ENCODE measurements around the gene NDUFAF8.
A peak's percentile ranks its signal among the peaks of the same experiment; 100 is the strongest.
"Not testable (repeated sequence)": the region's sequence is repeated elsewhere in the genome, so short reads cannot be mapped to it uniquely, and the experiment has no call there.

The NDUFAF8 gene

DNA sequence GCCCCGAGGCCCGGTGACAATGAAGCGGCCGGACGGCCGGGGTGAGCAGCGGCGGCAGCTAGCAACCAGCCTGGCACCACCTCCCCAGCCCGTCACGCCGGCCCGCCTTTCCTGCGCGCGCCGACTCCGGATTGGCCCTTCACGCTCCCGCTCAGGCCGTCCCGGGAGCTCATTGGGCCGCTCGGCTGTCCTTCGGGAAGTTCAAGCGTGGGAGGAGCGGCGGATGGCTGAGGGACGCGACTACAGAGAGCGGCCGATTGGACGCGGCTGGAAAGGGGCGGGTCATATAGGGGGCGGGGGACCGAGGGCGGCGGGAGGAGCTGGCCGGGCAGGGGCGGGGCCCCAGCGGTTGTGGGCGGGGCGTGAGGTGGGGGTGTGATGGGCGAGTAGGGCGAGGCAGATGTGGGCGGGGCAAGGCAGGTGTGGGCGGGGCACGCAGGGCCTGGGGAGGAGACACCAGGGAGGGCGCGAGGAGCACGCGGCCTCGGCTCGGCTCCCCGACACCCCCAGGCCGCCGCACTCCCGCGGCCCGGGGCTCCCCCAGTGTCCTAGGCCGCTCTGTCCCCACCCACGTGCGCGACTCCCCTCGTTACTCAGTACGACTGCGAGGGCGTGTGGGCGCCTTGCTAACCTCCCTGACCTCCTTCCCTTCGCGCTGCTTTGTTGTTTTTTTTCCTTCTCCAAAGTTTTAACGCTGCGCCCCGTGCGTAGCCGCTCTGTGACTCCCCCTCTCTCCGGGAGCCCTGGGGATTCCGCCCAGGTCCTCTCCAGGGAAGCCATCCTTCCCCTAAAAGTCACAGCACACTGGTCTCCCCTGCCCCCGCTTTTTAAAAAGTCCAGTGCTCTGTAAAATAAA is 16.0 kb upstream of the NDUFAF8 start, which contains the start of gene CEP131:
Gene CEP131, minus strand, starts transcription at position 60 of the 856 bp plus-strand sequence. CDS start 2,909 bp downstream, outside the sequence.
- DNase-seq = peak; percentile 80 to 99 (median 97)

GRCh38 chr17:81223762-81224130 is 15.4 kb upstream of the NDUFAF8 start:
- DNase-seq = peak in 3 of 56 donors; percentile 3 to 21 (median 9)

DNA sequence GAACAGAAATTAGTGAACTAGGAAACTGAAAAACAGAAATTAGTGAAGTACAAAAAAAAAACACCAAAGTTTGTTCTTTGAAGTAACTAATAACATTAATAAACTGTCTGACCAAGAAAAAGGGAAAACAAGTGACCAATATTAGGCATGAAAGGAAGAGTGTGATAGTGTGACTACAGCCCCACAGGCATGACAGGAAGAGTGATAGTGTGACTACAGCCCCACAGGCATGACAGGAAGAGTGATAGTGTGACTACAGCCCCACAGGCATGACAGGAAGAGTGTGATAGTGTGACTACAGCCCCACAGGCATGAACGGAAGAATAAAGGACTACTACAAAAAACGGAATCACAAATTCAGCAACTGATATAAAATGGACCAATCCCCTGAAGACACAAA is 11.5 kb upstream of the NDUFAF8 start:
- DNase-seq = not testable (repeated sequence)

DNA sequence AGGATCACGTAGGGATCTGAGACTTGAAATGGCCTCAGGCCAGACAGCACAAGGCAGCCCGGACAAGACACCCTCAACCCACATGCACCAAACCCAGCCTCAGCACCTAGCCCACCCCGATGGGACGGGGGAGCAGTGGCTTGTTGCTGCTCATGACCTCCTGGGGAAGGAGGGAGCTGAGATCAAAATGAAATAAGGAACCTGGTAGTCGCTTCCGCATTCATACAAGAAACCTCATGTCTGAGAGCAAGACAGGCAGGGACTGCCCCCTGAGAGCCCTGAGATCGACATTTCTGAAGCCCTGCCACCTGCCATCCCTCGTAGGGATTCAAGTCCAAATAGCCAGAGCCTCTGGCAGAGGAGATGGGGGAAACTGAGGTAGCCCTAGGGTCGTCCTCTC is 10.7 kb upstream of the NDUFAF8 start:
- DNase-seq = peak in 3 of 56 donors; percentile 17 to 32 (median 27)

DNA sequence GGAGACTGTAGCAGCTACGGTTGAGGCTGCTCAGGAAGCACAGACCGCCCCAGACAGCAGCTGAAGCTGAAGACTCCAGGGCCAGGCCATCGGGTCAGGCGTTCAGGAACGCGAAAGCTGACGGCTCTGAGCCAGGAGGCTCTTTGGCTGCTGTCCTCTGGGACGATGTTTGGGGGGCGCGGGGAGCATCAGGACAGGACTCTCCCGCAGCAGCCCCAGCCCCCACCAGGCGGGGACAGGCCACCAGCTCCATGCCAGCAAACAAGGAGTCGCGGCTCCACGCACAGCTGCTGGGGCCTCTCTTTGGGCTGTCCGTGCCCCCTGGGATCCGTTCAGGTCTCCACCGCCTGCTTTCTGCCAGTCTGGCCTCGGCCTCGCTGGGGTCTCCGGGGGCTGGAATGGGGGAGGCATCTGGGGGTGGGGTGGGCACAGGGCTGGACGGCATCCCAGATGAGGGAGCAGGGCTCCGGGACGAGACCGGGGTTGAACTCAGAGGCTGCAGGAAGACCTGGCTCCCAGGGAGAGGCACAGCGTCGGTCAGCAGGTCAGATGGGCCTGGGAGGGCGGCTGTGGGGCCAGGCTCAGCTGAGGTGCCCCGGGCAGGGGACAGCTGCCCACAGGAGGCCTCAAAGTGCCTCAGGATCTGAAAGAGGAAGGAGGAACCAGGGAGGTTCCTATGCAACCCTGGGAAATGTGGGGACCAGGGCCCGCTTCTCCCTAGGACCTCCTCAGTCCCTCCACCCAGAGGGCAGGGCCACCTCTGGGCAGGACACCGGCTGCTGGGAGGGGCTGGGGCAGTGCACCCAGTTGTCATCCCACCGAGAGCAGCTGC is 10.1 kb upstream of the NDUFAF8 start:
- DNase-seq = no peak

GRCh38 chr17:81229666-81229920 is 9.5 kb upstream of the NDUFAF8 start:
- DNase-seq = no peak

- no peak for DNase-seq
These were observed 8.9 kb upstream of the NDUFAF8 start for GRCh38 chr17:81230043-81230820.

GRCh38 chr17:81231121-81231645 is 7.9 kb upstream of the NDUFAF8 start:
- no peak for DNase-seq

DNA sequence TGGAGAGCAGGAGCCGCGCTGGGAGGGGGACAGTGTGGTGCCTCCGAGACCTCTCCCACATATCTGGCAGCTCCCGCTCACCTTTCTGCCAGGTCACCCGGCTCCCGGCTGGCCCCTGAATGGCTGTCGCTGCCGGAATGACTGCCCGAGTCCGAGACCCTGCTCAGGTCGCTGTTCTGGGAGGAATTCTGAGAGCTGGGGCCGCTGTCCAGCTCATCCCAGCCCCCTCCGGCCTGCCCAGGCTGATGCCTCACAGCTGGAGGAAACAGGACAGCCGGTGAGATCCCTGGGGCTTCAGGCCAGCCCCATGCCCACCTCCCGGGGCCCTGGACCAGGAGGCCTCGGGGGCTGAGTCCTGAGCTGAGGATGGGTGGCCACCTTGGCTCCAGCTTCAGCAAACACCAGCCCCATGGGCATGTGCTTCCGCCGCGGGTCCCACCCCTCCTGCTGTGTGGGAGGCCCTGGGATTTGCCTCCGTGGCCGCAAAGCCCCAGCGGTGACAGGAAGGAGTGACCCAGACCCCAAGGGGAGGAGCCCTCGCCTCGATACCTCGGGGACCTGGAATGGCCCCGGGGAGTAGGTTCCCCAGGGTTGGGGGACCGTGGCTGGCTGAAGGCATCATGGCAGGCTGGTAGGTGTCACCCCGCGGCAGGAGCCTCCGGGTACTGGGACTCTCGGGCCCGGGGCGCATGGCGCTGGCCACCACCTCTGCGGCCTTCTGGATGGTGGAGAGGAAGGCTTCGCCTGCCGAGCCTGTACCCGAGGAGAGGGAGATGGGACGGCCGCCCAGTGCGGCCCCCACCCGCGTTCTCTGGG is 7.1 kb upstream of the NDUFAF8 start:
- DNase-seq = no peak

DNA sequence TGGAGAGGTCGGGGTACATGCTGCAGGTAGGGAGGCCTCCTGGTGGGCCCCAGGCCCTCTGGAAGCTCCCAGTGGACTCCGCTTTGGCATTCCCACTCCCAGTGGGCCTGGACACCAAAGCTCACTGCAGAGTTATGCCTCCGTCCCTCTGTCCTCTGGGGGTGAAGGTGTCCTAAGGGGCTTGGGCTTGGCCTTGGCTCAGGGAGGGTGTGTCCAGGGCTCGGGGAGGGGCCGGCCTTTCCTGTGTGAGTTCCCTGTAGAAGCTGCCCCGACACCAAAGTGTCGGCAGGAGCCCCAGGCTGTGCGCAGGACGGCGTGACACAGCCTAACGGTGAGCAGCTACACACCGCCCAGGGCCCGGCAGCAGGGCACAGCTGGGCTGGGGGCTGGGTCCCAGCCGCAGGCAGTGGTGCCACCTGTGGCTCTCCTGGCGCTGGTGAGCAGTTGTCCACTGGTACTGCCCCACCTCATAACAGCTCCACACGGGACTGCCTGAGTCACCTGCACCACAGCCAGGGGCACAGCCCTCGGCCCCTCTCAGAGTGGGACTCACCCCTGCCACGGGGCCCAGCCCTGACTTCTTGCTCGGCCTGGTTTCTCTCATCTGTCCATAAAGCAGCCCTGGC is 6.4 kb upstream of the NDUFAF8 start:
- DNase-seq = no peak

GRCh38 chr17:81233316-81233715 is 5.8 kb upstream of the NDUFAF8 start:
- DNase-seq = no peak

GRCh38 chr17:81233811-81234505 is 5.2 kb upstream of the NDUFAF8 start:
- no peak for DNase-seq

DNA sequence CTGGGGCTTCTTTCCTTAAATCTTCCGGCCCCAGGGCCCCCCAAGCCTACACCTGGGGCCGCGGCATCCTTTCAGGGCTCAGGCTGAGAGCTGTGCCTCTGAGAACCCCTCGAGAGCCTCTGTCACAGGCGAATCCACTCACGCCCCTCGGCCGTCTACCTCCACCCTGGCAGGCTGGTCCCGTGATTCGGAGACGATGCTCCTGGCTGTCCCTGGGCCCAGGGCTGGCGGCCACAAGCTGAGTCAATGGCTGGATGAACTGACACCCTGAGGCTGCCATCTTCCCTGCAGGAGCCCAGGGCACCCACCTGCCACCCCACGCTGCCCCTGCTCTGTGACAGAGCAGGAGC is 4.6 kb upstream of the NDUFAF8 start:
- DNase-seq = no peak

GRCh38 chr17:81234940-81235821 is 3.9 kb upstream of the NDUFAF8 start:
- DNase-seq = no peak

- no peak for DNase-seq
These were observed 3.0 kb upstream of the NDUFAF8 start for GRCh38 chr17:81235822-81236740.

DNA sequence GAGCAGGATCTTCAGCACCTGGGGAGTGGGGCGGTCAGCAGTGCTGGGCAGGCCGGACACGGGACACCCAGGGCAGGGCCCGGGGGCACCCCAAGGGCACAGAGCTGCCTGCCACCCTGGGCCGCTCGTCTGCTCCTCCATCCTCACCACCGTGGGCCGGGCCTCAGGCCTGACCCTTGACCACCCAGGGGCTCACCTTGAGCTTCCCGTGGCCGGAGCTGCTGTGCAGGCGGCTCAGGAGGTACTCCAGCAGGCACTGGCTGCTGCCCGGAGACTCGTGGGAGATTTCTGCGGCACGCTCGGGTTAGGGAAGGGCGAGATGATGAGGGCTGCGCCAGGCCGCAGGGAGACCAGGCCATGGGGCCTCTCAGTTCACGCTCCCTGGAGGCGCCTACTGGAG is 2.3 kb upstream of the NDUFAF8 start:
- DNase-seq = no peak

Measured in amygdala (tissue), 56 donors.